ENCODE results near the gene IFNA1.

DNA sequence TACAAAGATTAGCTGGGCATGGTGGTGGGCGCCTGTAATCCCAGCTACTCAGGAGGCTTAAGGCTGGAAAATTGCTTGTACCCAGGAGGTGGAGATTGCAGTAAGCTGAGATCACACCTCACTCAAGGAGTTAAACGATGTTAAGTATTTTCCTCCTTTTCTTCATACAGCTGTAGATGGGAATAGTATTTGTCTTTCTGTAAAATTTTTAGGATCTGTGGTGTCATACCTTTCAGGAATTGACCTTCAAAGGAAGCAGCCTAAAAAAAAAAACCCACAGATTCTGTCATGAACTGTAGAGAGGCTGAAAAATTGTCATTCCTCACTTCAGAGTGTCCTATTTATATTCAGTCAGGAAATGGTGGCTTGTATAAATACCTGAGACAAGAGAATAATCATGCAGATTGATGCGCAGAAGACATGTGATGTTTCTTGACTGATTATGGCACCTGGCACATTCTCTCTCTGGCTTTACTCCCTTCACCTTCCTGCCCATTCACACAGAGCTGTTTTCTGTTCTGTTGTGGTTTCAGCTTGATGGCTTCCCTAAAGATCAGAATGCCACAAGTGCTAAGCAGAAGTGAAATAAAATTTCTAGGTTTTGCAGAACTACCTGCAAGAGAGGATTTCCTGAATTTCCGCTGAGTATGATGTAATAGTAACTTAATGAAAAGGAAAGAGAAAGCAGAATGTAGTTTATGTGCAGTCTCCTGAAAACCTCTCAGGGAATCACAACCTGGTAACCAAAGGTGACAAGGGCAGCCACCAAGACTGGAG, 3.8 kb downstream of the IFNA1 start:
- TF ChIP-seq, protein P1, sequence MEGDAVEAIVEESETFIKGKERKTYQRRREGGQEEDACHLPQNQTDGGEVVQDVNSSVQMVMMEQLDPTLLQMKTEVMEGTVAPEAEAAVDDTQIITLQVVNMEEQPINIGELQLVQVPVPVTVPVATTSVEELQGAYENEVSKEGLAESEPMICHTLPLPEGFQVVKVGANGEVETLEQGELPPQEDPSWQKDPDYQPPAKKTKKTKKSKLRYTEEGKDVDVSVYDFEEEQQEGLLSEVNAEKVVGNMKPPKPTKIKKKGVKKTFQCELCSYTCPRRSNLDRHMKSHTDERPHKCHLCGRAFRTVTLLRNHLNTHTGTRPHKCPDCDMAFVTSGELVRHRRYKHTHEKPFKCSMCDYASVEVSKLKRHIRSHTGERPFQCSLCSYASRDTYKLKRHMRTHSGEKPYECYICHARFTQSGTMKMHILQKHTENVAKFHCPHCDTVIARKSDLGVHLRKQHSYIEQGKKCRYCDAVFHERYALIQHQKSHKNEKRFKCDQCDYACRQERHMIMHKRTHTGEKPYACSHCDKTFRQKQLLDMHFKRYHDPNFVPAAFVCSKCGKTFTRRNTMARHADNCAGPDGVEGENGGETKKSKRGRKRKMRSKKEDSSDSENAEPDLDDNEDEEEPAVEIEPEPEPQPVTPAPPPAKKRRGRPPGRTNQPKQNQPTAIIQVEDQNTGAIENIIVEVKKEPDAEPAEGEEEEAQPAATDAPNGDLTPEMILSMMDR (IDR thresholded peaks at IDR 0.05): no peak
- TF ChIP-seq POLR2A (IDR thresholded peaks at IDR 0.05): no peak

All from tibial nerve (tissue), 3 donors.